ENCODE measurements around the gene CETP. TPM values are rescaled to one million over a fixed set of nuclear protein-coding genes. Genes with fewer than 3 reads are reported as not detected.

Gene CETP
- total and polyA plus RNA-seq, 2 of the 13 experiments (the other 11 are each of a cell fraction or from before 2014, with no cell fraction given): 0.31 to 9.8 TPM

DNA sequence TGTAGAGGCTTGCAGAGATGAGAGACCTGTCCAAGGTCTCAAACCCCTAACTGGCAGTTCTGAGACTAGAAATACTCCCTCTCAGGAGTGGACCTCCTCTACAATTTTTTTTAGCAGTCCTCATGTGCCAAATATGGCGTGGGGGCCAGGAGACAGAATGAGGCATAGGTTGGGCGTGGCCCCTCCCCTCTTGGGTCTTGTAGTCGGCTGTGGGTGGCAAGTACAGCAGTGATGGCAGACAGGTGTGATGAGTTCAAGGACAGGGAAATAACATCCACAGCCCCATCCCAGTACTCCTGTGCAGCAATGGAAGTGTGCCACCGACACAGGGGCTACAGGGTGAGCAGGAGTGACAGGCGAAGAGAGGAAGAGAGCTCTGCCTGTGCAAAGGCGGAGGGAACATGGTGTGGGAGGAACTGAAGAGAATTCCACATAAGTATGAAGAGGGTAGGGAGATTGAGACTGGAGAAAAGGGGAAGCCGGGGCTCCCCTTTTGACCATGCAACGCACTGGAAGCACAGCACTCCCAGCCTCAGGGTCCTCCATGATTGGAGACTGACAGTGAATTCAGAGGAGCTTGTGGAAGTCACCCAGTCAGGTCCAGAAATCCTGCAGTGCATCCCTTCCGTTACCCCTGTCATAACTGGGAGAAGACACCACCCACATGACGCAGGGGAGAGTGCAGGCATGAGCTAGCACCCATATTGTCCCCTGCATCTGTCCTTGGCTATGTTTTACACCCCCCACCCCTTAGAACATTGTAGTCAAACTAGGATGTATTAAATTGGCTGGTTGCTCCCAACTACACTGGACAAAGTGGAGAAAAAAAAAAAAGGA lies 14.8 kb upstream of the CETP start:
- ChIA-PET CTCF (ENCODE audit: low intra/inter-chr PET ratio, low total read pairs) (no interaction called here), POLR2A (interaction anchor here (0.8 to 5.2 kb wide), 12 partner anchors 9 to 340 kb away, joined by 3 to 39 read pairs (median 4); partner anchors contain the start of gene HERPUD1)
- WGBS (ENCODE audit: low lambda C conversion rate): 77% methylated on average over 10 of the region's 10 CpGs
- no peak for DNase-seq (ENCODE audit: low spot score)
- H4K20me1 ChIP-seq (ENCODE audit: insufficient read depth, low read length): peaks cover 23% of the 10 kb centered on the region; the same call in 1 of the 2 replicates
- FAIRE-seq: no peak
- in situ Hi-C loops (cut with HindIII; ENCODE audit: extremely low pct_ligation_motif_present, low pct_unique_long_range_greater_than_20kb): no loop called here
- no peak overlapping the region for H2AFZ ChIP-seq (ENCODE audit: low read length)
- ATAC-seq: peak; percentile 7
- no peak overlapping the region for H3K9ac ChIP-seq (ENCODE audit: insufficient read depth, low read depth, low read length)
- H3K79me2 ChIP-seq (ENCODE audit: insufficient read depth, low read length): no peaks in the 10 kb centered on the region
- H3K4me1 ChIP-seq (ENCODE audit: insufficient read depth, low read length): peaks cover 61% of the 10 kb centered on the region
- no peaks in the 10 kb centered on the region for H3K9me3 ChIP-seq (ENCODE audit: low read length)
- no peak overlapping the region for H3K4me2 ChIP-seq (ENCODE audit: low read depth, low read length)
- H3K36me3 ChIP-seq (replicated peaks in 1 of 2; ENCODE audit: control insufficient read depth in 1 of 2, insufficient read depth in 2 of 2, low read length in 2 of 2): peaks cover 14 to 32% of the 10 kb centered on the region in 2 experiments
- no peak overlapping the region for H3K27ac ChIP-seq (ENCODE audit: extremely low read length, insufficient read depth, low read length)
- no peak overlapping the region for H3K4me3 ChIP-seq (replicated peaks in 1 of 3; ENCODE audit: insufficient read depth in 1 of 3, low read depth in 2 of 3, low read length in 3 of 3)
- intact Hi-C loops (cut with micrococcal nuclease; ENCODE audit: unreplicated experiment): no loop called here
- no peaks in the 10 kb centered on the region for H3K27me3 ChIP-seq (ENCODE audit: control insufficient read depth in 1 of 2, insufficient read depth in 2 of 2, low read length in 2 of 2)
- BruUV-seq (replicated peaks): no TSS peak
- no peak for TF ChIP-seq PTBP1 (IDR thresholded peaks at IDR 0.05; ENCODE audit: low read depth, low read length, poor library complexity, severe bottlenecking)
- TF ChIP-seq ZNF143 (CRISPR knock-in tag; IDR thresholded peaks at IDR 0.05): peak; percentile 13; the same call in 1 of the 2 replicates
- no peak for TF ChIP-seq ZNF891 (CRISPR knock-in tag; IDR thresholded peaks at IDR 0.05)
- peak; percentile 98 for TF ChIP-seq PAF1 (CRISPR knock-in tag; IDR thresholded peaks at IDR 0.05)
- TF ChIP-seq ZNF496 (CRISPR knock-in tag; IDR thresholded peaks at IDR 0.05; ENCODE audit: insufficient replicate concordance): no peak
- TF ChIP-seq MED13 (CRISPR knock-in tag; IDR thresholded peaks at IDR 0.05): no peak
- TF ChIP-seq PHF5A (CRISPR knock-in tag; IDR thresholded peaks at IDR 0.05; ENCODE audit: low read depth, unreplicated experiment): peak; percentile 12
- TF ChIP-seq SMARCC2 (IDR thresholded peaks at IDR 0.05): no peak
- TF ChIP-seq ELF3 (CRISPR knock-in tag; IDR thresholded peaks at IDR 0.05): 0 out of 2 replicates have a peak, but pooled peaks have one; percentile 3
- TF ChIP-seq SALL1 (CRISPR knock-in tag; IDR thresholded peaks at IDR 0.05): peak; percentile 61
- TF ChIP-seq RXRB (CRISPR knock-in tag; IDR thresholded peaks at IDR 0.05; ENCODE audit: borderline replicate concordance): no peak
- peak; percentile 37; the same call in 1 of the 2 replicates for TF ChIP-seq MED1 (CRISPR knock-in tag; IDR thresholded peaks at IDR 0.05)
- TF ChIP-seq, protein P1, sequence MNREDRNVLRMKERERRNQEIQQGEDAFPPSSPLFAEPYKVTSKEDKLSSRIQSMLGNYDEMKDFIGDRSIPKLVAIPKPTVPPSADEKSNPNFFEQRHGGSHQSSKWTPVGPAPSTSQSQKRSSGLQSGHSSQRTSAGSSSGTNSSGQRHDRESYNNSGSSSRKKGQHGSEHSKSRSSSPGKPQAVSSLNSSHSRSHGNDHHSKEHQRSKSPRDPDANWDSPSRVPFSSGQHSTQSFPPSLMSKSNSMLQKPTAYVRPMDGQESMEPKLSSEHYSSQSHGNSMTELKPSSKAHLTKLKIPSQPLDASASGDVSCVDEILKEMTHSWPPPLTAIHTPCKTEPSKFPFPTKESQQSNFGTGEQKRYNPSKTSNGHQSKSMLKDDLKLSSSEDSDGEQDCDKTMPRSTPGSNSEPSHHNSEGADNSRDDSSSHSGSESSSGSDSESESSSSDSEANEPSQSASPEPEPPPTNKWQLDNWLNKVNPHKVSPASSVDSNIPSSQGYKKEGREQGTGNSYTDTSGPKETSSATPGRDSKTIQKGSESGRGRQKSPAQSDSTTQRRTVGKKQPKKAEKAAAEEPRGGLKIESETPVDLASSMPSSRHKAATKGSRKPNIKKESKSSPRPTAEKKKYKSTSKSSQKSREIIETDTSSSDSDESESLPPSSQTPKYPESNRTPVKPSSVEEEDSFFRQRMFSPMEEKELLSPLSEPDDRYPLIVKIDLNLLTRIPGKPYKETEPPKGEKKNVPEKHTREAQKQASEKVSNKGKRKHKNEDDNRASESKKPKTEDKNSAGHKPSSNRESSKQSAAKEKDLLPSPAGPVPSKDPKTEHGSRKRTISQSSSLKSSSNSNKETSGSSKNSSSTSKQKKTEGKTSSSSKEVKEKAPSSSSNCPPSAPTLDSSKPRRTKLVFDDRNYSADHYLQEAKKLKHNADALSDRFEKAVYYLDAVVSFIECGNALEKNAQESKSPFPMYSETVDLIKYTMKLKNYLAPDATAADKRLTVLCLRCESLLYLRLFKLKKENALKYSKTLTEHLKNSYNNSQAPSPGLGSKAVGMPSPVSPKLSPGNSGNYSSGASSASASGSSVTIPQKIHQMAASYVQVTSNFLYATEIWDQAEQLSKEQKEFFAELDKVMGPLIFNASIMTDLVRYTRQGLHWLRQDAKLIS (CRISPR knock-in tag; IDR thresholded peaks at IDR 0.05): peak; percentile 63; the same call in 1 of the 2 replicates
- TF ChIP-seq RAD21 (CRISPR knock-in tag; IDR thresholded peaks at IDR 0.05): 0 out of 2 replicates have a peak, but pooled peaks have one; percentile 19
- TF ChIP-seq NCOA5 (CRISPR knock-in tag; IDR thresholded peaks at IDR 0.05): no peak
- TF ChIP-seq KDM6A (CRISPR knock-in tag; IDR thresholded peaks at IDR 0.05; ENCODE audit: low read depth): no peak
- TF ChIP-seq ZNF552 (CRISPR knock-in tag; IDR thresholded peaks at IDR 0.05; ENCODE audit: borderline replicate concordance): no peak
- no peak for TF ChIP-seq ZBTB8A (CRISPR knock-in tag; IDR thresholded peaks at IDR 0.05; ENCODE audit: borderline replicate concordance, low read depth)
- TF ChIP-seq POLR2A (IDR thresholded peaks at IDR 0.05; ENCODE audit: insufficient read depth in 1 of 2, low read depth in 2 of 2, low read length in 2 of 2): peak; percentile 38 to 48; a peak in 2 of 4 replicates
- TF ChIP-seq, protein P2, sequence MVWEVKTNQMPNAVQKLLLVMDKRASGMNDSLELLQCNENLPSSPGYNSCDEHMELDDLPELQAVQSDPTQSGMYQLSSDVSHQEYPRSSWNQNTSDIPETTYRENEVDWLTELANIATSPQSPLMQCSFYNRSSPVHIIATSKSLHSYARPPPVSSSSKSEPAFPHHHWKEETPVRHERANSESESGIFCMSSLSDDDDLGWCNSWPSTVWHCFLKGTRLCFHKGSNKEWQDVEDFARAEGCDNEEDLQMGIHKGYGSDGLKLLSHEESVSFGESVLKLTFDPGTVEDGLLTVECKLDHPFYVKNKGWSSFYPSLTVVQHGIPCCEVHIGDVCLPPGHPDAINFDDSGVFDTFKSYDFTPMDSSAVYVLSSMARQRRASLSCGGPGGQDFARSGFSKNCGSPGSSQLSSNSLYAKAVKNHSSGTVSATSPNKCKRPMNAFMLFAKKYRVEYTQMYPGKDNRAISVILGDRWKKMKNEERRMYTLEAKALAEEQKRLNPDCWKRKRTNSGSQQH (CRISPR knock-in tag; IDR thresholded peaks at IDR 0.05; ENCODE audit: low read depth): no peak
- TF ChIP-seq ZNF724P (CRISPR knock-in tag; IDR thresholded peaks at IDR 0.05; ENCODE audit: borderline replicate concordance): no peak
- TF ChIP-seq ZNF713 (CRISPR knock-in tag; IDR thresholded peaks at IDR 0.05): no peak
